ENCODE results near the gene SF1.

- TF ChIP-seq, protein P1, sequence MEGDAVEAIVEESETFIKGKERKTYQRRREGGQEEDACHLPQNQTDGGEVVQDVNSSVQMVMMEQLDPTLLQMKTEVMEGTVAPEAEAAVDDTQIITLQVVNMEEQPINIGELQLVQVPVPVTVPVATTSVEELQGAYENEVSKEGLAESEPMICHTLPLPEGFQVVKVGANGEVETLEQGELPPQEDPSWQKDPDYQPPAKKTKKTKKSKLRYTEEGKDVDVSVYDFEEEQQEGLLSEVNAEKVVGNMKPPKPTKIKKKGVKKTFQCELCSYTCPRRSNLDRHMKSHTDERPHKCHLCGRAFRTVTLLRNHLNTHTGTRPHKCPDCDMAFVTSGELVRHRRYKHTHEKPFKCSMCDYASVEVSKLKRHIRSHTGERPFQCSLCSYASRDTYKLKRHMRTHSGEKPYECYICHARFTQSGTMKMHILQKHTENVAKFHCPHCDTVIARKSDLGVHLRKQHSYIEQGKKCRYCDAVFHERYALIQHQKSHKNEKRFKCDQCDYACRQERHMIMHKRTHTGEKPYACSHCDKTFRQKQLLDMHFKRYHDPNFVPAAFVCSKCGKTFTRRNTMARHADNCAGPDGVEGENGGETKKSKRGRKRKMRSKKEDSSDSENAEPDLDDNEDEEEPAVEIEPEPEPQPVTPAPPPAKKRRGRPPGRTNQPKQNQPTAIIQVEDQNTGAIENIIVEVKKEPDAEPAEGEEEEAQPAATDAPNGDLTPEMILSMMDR (IDR thresholded peaks at IDR 0.05) = no peak
- TF ChIP-seq POLR2A (IDR thresholded peaks at IDR 0.05) = no peak
These were observed 8.0 kb upstream of the SF1 start for GRCh38 chr11:64786308-64786707.
